ENCODE data around the gene CERS1. TPM values are rescaled to one million over a fixed set of nuclear protein-coding genes. Genes with fewer than 3 reads are reported as not detected.

CERS1 gene
- total and polyA plus RNA-seq, 2 donors (not counting 3 experiments of a cell fraction or from before 2014, with no cell fraction given) = 4.0 to 8.5 TPM

DNA sequence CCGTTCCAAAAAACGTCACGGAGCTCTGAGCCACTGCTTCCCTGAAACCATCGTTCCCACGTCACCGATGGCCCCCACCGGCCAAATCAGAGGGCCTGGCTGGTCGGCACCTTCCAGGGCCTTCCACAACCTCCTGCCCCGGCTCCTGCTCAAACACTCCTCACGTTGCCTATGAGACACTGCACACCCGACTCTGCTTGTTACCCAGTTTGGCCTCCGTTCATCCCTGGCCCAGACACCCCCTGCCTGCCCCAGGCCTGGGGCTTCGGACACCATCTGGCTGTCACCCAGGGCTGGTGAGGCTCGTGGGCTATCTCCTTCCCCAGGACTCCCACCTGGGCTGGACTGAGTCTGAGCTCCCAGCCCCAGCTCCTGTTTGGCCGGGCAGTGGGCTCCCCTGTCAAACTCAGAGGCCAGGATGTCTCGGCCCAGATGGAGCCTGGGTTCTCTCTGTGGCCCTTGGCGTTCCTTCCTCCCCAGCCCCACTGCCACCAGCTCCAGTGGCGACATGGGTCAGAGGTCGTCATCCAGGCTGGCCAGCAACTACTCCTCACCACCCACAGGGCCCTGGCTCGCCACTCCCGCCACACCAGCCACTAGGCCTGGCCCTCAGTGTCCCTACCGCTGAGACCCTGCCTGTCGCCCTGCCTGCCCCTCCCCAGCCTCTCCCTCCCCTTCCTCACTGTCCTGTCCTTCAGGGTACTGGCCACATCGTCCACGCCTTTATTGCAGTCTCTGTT is 17.7 kb downstream of the CERS1 start:
- Histone ChIP-seq H3K27me3 (ENCODE audit: control insufficient read depth in 2 of 2, insufficient read depth in 2 of 2, low read length in 2 of 2) (no peaks in the 10 kb centered on the region), H3K4me3 (replicated peaks in 1 of 3; ENCODE audit: insufficient read depth in 1 of 3, low read depth in 1 of 3, low read length in 3 of 3) (no peak overlapping the region), H3K27ac (ENCODE audit: insufficient read depth, low read depth, low read length) (no peak overlapping the region), H3K9me1 (replicated peaks; ENCODE audit: control insufficient read depth, extremely low read depth, insufficient read depth, low read length) (no peaks in the 10 kb centered on the region), H3K79me2 (ENCODE audit: control insufficient read depth, insufficient read depth, low read length) (no peaks in the 10 kb centered on the region), H3K4me2 (ENCODE audit: insufficient read depth, low read length) (no peak overlapping the region), H3K4me1 (ENCODE audit: control insufficient read depth, extremely low read depth, insufficient read depth, low read length) (no peaks in the 10 kb centered on the region), H3K9ac (replicated peaks; ENCODE audit: extremely low read depth, insufficient read depth, low read length) (no peak overlapping the region), H3K9me3 (replicated peaks; ENCODE audit: control insufficient read depth, insufficient read depth, low read length) (no peaks in the 10 kb centered on the region), H2AFZ (ENCODE audit: low read depth, low read length) (no peak overlapping the region), H4K20me1 (replicated peaks; ENCODE audit: control insufficient read depth, extremely low read depth, insufficient read depth, low read length) (no peaks in the 10 kb centered on the region), H3K36me3 (ENCODE audit: control insufficient read depth in 2 of 2, extremely low read depth in 1 of 2, insufficient read depth in 2 of 2, low read length in 2 of 2) (no peaks in the 10 kb centered on the region)
- dilution Hi-C loops (cut with MboI; ENCODE audit: extremely low pct_ligation_motif_present, low sequenced_read_pairs) (no loop called here), intact Hi-C loops (cut with micrococcal nuclease) (no loop called here)
- TF ChIP-seq JUN (IDR thresholded peaks at IDR 0.05; ENCODE audit: borderline replicate concordance, insufficient read depth, insufficient read length, low read depth) = no peak
- FAIRE-seq (no peak), DNase-seq (ENCODE audit: low read depth, low spot score) (no peak)
- BruUV-seq (replicated peaks) = no TSS peak
- ChIA-PET CTCF (no interaction called here), POLR2A (no interaction called here)

DNA sequence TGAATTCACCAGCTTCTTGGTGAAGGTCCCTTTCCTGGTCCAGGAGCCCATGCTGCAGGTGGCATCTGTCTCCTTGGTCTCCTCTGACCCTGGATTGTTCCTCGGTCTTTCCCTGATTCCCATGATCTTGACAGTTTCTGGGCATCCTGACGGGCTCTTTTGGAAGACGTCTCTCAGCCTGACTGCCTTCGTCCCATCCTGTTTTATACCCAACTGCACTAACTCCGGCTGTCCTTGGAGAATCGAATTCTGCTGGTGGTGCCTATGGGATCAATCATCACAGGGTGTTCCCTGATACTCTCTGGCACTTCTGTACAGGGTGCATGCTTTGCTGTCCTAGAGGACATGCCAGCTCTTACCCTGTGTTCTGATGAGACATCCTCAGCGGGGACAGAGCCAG is 19.1 kb downstream of the CERS1 start:
- BruUV-seq (replicated peaks) = no TSS peak
- H3K9me3 ChIP-seq (replicated peaks; ENCODE audit: control insufficient read depth, insufficient read depth, low read length) = no peaks in the 10 kb centered on the region
- DNase-seq (ENCODE audit: low read depth, low spot score) (no peak), FAIRE-seq (no peak)
- H3K9me1 ChIP-seq (replicated peaks; ENCODE audit: control insufficient read depth, extremely low read depth, insufficient read depth, low read length) = no peaks in the 10 kb centered on the region
- POLR2A ChIA-PET = no interaction called here
- no peaks in the 10 kb centered on the region for H4K20me1 ChIP-seq (replicated peaks; ENCODE audit: control insufficient read depth, extremely low read depth, insufficient read depth, low read length)
- H3K4me1 ChIP-seq (ENCODE audit: control insufficient read depth, extremely low read depth, insufficient read depth, low read length) = no peaks in the 10 kb centered on the region
- H3K27me3 ChIP-seq (ENCODE audit: control insufficient read depth in 2 of 2, insufficient read depth in 2 of 2, low read length in 2 of 2) = no peaks in the 10 kb centered on the region
- intact Hi-C loops (cut with micrococcal nuclease) (no loop called here), dilution Hi-C loops (cut with MboI; ENCODE audit: extremely low pct_ligation_motif_present, low sequenced_read_pairs) (no loop called here)
- H2AFZ ChIP-seq (ENCODE audit: low read depth, low read length) = no peak overlapping the region
- H3K4me2 ChIP-seq (ENCODE audit: insufficient read depth, low read length) = no peak overlapping the region
- TF ChIP-seq EZH2 (IDR thresholded peaks at IDR 0.05; ENCODE audit: borderline replicate concordance, low read depth, low read length, severe bottlenecking) = no peak
- TF ChIP-seq POLR2AphosphoS5 (IDR thresholded peaks at IDR 0.05; ENCODE audit: insufficient read depth, low read depth, low read length) = no peak
- TF ChIP-seq, protein P1, sequence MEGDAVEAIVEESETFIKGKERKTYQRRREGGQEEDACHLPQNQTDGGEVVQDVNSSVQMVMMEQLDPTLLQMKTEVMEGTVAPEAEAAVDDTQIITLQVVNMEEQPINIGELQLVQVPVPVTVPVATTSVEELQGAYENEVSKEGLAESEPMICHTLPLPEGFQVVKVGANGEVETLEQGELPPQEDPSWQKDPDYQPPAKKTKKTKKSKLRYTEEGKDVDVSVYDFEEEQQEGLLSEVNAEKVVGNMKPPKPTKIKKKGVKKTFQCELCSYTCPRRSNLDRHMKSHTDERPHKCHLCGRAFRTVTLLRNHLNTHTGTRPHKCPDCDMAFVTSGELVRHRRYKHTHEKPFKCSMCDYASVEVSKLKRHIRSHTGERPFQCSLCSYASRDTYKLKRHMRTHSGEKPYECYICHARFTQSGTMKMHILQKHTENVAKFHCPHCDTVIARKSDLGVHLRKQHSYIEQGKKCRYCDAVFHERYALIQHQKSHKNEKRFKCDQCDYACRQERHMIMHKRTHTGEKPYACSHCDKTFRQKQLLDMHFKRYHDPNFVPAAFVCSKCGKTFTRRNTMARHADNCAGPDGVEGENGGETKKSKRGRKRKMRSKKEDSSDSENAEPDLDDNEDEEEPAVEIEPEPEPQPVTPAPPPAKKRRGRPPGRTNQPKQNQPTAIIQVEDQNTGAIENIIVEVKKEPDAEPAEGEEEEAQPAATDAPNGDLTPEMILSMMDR (IDR thresholded peaks at IDR 0.05; ENCODE audit: extremely low read depth in 1 of 2, insufficient read depth in 1 of 2, low read depth in 1 of 2, low read length in 2 of 2) = no peak
- no peak for TF ChIP-seq MYC (IDR thresholded peaks at IDR 0.05; ENCODE audit: low read depth, low read length)
- TF ChIP-seq GATA2 (IDR thresholded peaks at IDR 0.05; ENCODE audit: insufficient read depth, insufficient read length, low read depth, low read length) = no peak
- no peak for TF ChIP-seq FOS (IDR thresholded peaks at IDR 0.05; ENCODE audit: borderline replicate concordance, insufficient read depth, low read length)
- TF ChIP-seq, protein P2, sequence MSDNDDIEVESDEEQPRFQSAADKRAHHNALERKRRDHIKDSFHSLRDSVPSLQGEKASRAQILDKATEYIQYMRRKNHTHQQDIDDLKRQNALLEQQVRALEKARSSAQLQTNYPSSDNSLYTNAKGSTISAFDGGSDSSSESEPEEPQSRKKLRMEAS (IDR thresholded peaks at IDR 0.05; ENCODE audit: insufficient read depth, insufficient read length) = no peak
- TF ChIP-seq POLR2A (IDR thresholded peaks at IDR 0.05; ENCODE audit: low read depth, low read length) = no peak
- no peak for TF ChIP-seq JUN (IDR thresholded peaks at IDR 0.05; ENCODE audit: borderline replicate concordance, insufficient read depth, insufficient read length, low read depth)
- CTCF ChIA-PET = interaction anchor here (1.0 to 1.1 kb wide), 3 partner anchors 9 to 426 kb away, joined by 3 read pairs; no protein-coding TSS in a partner anchor
- H3K27ac ChIP-seq (ENCODE audit: insufficient read depth, low read depth, low read length) = no peak overlapping the region
- no peaks in the 10 kb centered on the region for H3K79me2 ChIP-seq (ENCODE audit: control insufficient read depth, insufficient read depth, low read length)
- H3K36me3 ChIP-seq (ENCODE audit: control insufficient read depth in 2 of 2, extremely low read depth in 1 of 2, insufficient read depth in 2 of 2, low read length in 2 of 2) = no peaks in the 10 kb centered on the region
- no peak overlapping the region for H3K4me3 ChIP-seq (replicated peaks in 1 of 3; ENCODE audit: insufficient read depth in 1 of 3, low read depth in 1 of 3, low read length in 3 of 3)
- no peak overlapping the region for H3K9ac ChIP-seq (replicated peaks; ENCODE audit: extremely low read depth, insufficient read depth, low read length)

Measured in endothelial cell of umbilical vein (primary cell).